ENCODE data around the gene AKR1E2. TPM values are rescaled to one million over a fixed set of nuclear protein-coding genes. Genes with fewer than 3 reads are reported as not detected.

The AKR1E2 gene
- total RNA-seq, 1 donor from 2014 or later, result 4.9 TPM

GRCh38 chr10:4885162-4885561, 59.2 kb downstream of the AKR1E2 start:
- Mint-ChIP-seq H3K9me3 (ENCODE audit: low read depth) (no peaks in the 10 kb centered on the region), H3K4me3 (ENCODE audit: unreplicated experiment) (no peak overlapping the region), H3K27ac (ENCODE audit: unreplicated experiment) (no peak overlapping the region), H3K4me1 (ENCODE audit: low read depth) (no peaks in the 10 kb centered on the region), H3K27me3 (ENCODE audit: low read depth) (peaks cover 3% of the 10 kb centered on the region), H3K36me3 (ENCODE audit: low read depth) (no peaks in the 10 kb centered on the region)
- TF ChIP-seq CTCF (IDR thresholded peaks at IDR 0.05), result no peak
- no peak for DNase-seq (ENCODE audit: low spot score)

GRCh38 chr10:4887501-4887900, 61.5 kb downstream of the AKR1E2 start:
- DNase-seq (ENCODE audit: low spot score), result no peak
- Mint-ChIP-seq H3K36me3 (ENCODE audit: low read depth) (no peaks in the 10 kb centered on the region), H3K27me3 (ENCODE audit: low read depth) (peaks cover 3% of the 10 kb centered on the region), H3K4me3 (ENCODE audit: unreplicated experiment) (no peak overlapping the region), H3K9me3 (ENCODE audit: low read depth) (no peaks in the 10 kb centered on the region), H3K27ac (ENCODE audit: unreplicated experiment) (no peak overlapping the region), H3K4me1 (ENCODE audit: low read depth) (no peaks in the 10 kb centered on the region)
- no peak for TF ChIP-seq CTCF (IDR thresholded peaks at IDR 0.05)

- H3K36me3 Mint-ChIP-seq (ENCODE audit: low read depth), result no peaks in the 10 kb centered on the region
- H3K4me3 Mint-ChIP-seq (ENCODE audit: unreplicated experiment), result no peak overlapping the region
- no peaks in the 10 kb centered on the region for H3K9me3 Mint-ChIP-seq (ENCODE audit: low read depth)
- no peaks in the 10 kb centered on the region for H3K4me1 Mint-ChIP-seq (ENCODE audit: low read depth)
- DNase-seq (ENCODE audit: low spot score), result no peak
- no peak for TF ChIP-seq CTCF (IDR thresholded peaks at IDR 0.05)
- no peak overlapping the region for H3K27ac Mint-ChIP-seq (ENCODE audit: unreplicated experiment)
- H3K27me3 Mint-ChIP-seq (ENCODE audit: low read depth), result peaks cover 3% of the 10 kb centered on the region
Measured at GRCh38 chr10:4888236-4888635, 62.2 kb downstream of the AKR1E2 start.

- TF ChIP-seq CTCF (IDR thresholded peaks at IDR 0.05), result no peak
- H3K9me3 Mint-ChIP-seq (ENCODE audit: low read depth), result no peaks in the 10 kb centered on the region
- no peaks in the 10 kb centered on the region for H3K4me1 Mint-ChIP-seq (ENCODE audit: low read depth)
- peaks cover 3% of the 10 kb centered on the region for H3K27me3 Mint-ChIP-seq (ENCODE audit: low read depth)
- H3K4me3 Mint-ChIP-seq (ENCODE audit: unreplicated experiment), result no peak overlapping the region
- no peaks in the 10 kb centered on the region for H3K36me3 Mint-ChIP-seq (ENCODE audit: low read depth)
- DNase-seq (ENCODE audit: low spot score), result no peak
- no peak overlapping the region for H3K27ac Mint-ChIP-seq (ENCODE audit: unreplicated experiment)
Measured at GRCh38 chr10:4889959-4890358, 64.0 kb downstream of the AKR1E2 start.

GRCh38 chr10:4892681-4893080, 66.7 kb downstream of the AKR1E2 start:
- peaks cover 1% of the 10 kb centered on the region for H3K36me3 Mint-ChIP-seq (ENCODE audit: low read depth)
- no peak overlapping the region for H3K27ac Mint-ChIP-seq (ENCODE audit: unreplicated experiment)
- DNase-seq (ENCODE audit: low spot score), result no peak
- peaks cover 8% of the 10 kb centered on the region for H3K27me3 Mint-ChIP-seq (ENCODE audit: low read depth)
- H3K4me1 Mint-ChIP-seq (ENCODE audit: low read depth), result no peaks in the 10 kb centered on the region
- no peak for TF ChIP-seq CTCF (IDR thresholded peaks at IDR 0.05)
- H3K4me3 Mint-ChIP-seq (ENCODE audit: unreplicated experiment), result no peak overlapping the region
- H3K9me3 Mint-ChIP-seq (ENCODE audit: low read depth), result peaks cover 5% of the 10 kb centered on the region

All from chondrocyte (in vitro differentiated cells).